K562 (cell line): ENCODE measurements around the gene FUCA1. TPM values are rescaled to one million over a fixed set of nuclear protein-coding genes. Genes with fewer than 3 reads are reported as not detected.

Experiments used
- BHLHE40 ChIP-seq: IDR thresholded peaks from 2 replicates; pipeline ENCODE4 v1.6.1; 2011; ENCODE audit warnings: low read length, improper control_type of control experiment
- BRD4 ChIP-seq: fragments of 200-600 bp; sonication (generic); IDR thresholded peaks from 2 replicates; pipeline ENCODE4 v1.6.1; 2017; ENCODE audit warnings: inconsistent platforms
- CBX1 ChIP-seq: sonication (generic); IDR thresholded peaks from 2 replicates; pipeline ENCODE4 v1.6.1; 2016; ENCODE audit warnings: antibody characterized with exemption, low read depth, mild to moderate bottlenecking
- CBX3 ChIP-seq, 2 experiments: IDR thresholded peaks; 1 replicate in 1 of 2; 2 replicates in 1 of 2; pipeline ENCODE4 v1.6.1; 2012; ENCODE audit warnings: inconsistent platforms in 2 of 2, low read length in 2 of 2, borderline replicate concordance in 1 of 2, control low read depth in 1 of 2
- CHCHD3 ChIP-seq: fragments of 250-450 bp; sonication (Bioruptor Pico); IDR thresholded peaks from 2 replicates; pipeline ENCODE4 v2.1.2; 2022; ENCODE audit warnings: mild to moderate bottlenecking
- HNRNPH1 ChIP-seq: fragments of 200-400 bp; formaldehyde crosslinking; optimal IDR thresholded peaks from 2 replicates; pipeline ENCODE3; 2017; ENCODE audit warnings: low read depth, mild to moderate bottlenecking, low read length, moderate library complexity
- LEF1 ChIP-seq: fragments of 450-650 bp; IDR thresholded peaks from 2 replicates; pipeline ENCODE4 v1.6.1; 2016; ENCODE audit warnings: mild to moderate bottlenecking
- MCM2 ChIP-seq: fragments of 450-650 bp; IDR thresholded peaks from 2 replicates; pipeline ENCODE4 v1.6.1; 2017; ENCODE audit warnings: low read depth, mild to moderate bottlenecking
- PPARD ChIP-seq: fragments of 250-450 bp; sonication (Bioruptor Pico); IDR thresholded peaks from 2 replicates; pipeline ENCODE4 v1.8.0; 2022; ENCODE audit warnings: inconsistent platforms, mild to moderate bottlenecking, moderate library complexity
- SMAD1 ChIP-seq: fragments of 150-350 bp; IDR thresholded peaks from 2 replicates; pipeline ENCODE4 v1.6.1; 2014; ENCODE audit warnings: low read length, low read depth; ENCODE audit not compliant: partially characterized antibody
- SNAPC5 ChIP-seq: fragments of 250-450 bp; sonication (Bioruptor Pico); IDR thresholded peaks from 2 replicates; pipeline ENCODE4 v1.8.0; 2021; ENCODE audit warnings: moderate library complexity, mild to moderate bottlenecking, inconsistent platforms
- STAT5B ChIP-seq: fragments of 250-450 bp; sonication (Bioruptor Pico); IDR thresholded peaks from 2 replicates; pipeline ENCODE4 v1.8.0; 2021; ENCODE audit warnings: mild to moderate bottlenecking, inconsistent platforms
- XRCC5 ChIP-seq: fragments of 200-400 bp; formaldehyde crosslinking; IDR thresholded peaks from 2 replicates; pipeline ENCODE4 v1.6.1; 2017; ENCODE audit warnings: low read depth, mild to moderate bottlenecking, low read length
- ZNF124 ChIP-seq: sonication (generic); formaldehyde crosslinking; IDR thresholded peaks from 2 replicates; pipeline ENCODE4 v1.8.1; 2022; ENCODE audit warnings: missing genetic modification reagents
- ZNF253 ChIP-seq: fragments of 250-450 bp; sonication (Bioruptor Pico); conservative IDR thresholded peaks from 2 replicates; pipeline ENCODE4 v1.6.1; 2021; ENCODE audit warnings: mild to moderate bottlenecking
- ZNF41 ChIP-seq: fragments of 250-450 bp; sonication (Bioruptor Pico); conservative IDR thresholded peaks from 2 replicates; pipeline ENCODE4 v1.4.0; 2020; ENCODE audit warnings: mild to moderate bottlenecking
- ZNF780A ChIP-seq: fragments of 250-450 bp; sonication (Bioruptor Pico); IDR thresholded peaks from 2 replicates; pipeline ENCODE4 v1.5.0; 2021; ENCODE audit warnings: mild to moderate bottlenecking
- polyA plus RNA-seq, 8 experiments: library from polyadenylated mRNA; depleted of rRNA in 4 of 8; stranded (reverse) in 5 of 8; unstranded in 3 of 8; fragments of >200 nt; fragmentation: Nextera tagmentation in 2 of 8; fragmentation: Illumina TruSeq in 1 of 8; extraction: Ambion mirVana in 2 of 8; extraction: Trizol in 1 of 8; gene quantifications; 2 replicates each; pipeline versions ENCODE4 v1.2.1 to v1.2.3, GENCODE V29; 2011 to 2014; ENCODE audit warnings: inconsistent platforms in 1 of 8, missing spikeins in 1 of 8
- total RNA-seq, 7 experiments: library from RNA; depleted of rRNA in 6 of 7; stranded (reverse); fragments of >200 nt in 6 of 7; fragmentation: Illumina TruSeq in 2 of 7; extraction: Trizol in 2 of 7; gene quantifications; 2 replicates each; pipeline versions ENCODE4 v1.2.1 to v1.2.3, GENCODE V29; 2011 to 2021; ENCODE audit warnings: low replicate concordance in 1 of 7
- TF ChIP-seq, protein P1 (sequence below): sonication (generic); formaldehyde crosslinking; IDR thresholded peaks from 2 replicates; pipeline ENCODE4 v1.8.1; 2023; ENCODE audit warnings: mild to moderate bottlenecking, missing genetic modification reagents
- TF ChIP-seq, protein P2 (sequence below): fragments of 450-650 bp; formaldehyde crosslinking; IDR thresholded peaks from 2 replicates; pipeline ENCODE4 v1.4.0; 2020; ENCODE audit warnings: mild to moderate bottlenecking, moderate library complexity
- TF ChIP-seq, protein P3 (sequence below): fragments of 250-450 bp; sonication (Bioruptor Pico); IDR thresholded peaks from 2 replicates; pipeline ENCODE4 v1.5.0; 2021; ENCODE audit warnings: mild to moderate bottlenecking, borderline replicate concordance

The FUCA1 gene
- total and polyA plus RNA-seq, 9 of the 15 experiments (the other 6 are each of a cell fraction or from before 2014, with no cell fraction given) = 7.0 to 20.5 (median 13.5) TPM

DNA sequence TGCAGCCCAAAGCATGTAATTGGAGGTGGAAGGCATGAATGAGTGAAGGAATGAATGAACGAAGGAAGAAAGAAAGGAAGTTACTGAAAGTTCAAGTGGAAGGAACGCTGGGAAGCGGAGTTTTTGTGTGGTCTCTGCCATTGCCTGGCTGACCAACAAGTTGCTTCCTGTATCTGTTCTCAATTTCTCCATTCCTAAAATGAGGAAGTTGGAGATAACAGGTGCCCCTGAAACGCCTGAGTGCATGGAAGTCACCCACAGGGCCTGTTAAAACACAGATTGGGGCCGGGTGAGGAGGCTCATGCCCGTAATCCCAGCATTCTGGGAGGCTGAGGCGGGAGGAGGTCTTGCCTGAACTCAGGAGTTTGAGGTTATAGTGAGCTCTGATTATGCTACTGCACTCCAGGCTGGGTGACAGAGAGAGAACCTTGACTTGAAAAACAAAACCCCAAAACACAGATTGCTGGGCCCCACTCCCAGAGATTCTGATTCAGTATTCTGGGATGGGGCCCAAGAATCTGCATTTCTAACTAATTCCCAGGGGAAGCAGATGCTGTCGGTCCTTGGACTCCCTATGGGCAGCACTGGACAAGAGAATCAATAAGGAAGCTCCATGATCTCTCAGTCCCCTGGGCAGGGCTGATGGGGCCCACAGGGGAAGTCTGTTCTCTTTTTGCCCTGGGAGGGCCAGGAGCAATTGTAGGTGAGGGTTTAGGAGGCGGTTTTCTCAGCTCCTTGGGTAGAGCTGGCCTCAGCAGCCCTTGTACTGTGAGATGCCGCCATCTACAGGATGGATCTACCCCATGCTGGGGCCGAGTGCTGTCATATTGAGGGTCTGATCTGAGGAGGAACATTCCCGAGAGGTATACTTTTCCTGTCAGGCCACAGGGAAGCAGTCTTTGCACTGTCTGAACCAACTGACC is 48.4 kb upstream of the FUCA1 start (continued):
- TF ChIP-seq ZNF780A (CRISPR knock-in tag) (no peak), ZNF124 (CRISPR knock-in tag) (no peak), XRCC5 (no peak), LEF1 (peak; percentile 13; the same call in 1 of the 2 replicates), BHLHE40 (peak; percentile 21; the same call in 1 of the 2 replicates), CBX1 (0 out of 2 replicates have a peak, but pooled peaks have one; percentile 19), MCM2 (no peak), CHCHD3 (0 out of 2 replicates have a peak, but pooled peaks have one; percentile 59), HNRNPH1 (no peak), SNAPC5 (no peak), ZNF253 (no peak), STAT5B (CRISPR knock-in tag) (no peak), CBX3 (IDR thresholded peaks at IDR 0.05; ENCODE audit: borderline replicate concordance in 1 of 2, low read length in 2 of 2) (peak in 1 of 2 experiments; percentile 43; a peak in 1 of 3 replicates), BRD4 (no peak), ZNF41 (CRISPR knock-in tag) (no peak), PPARD (CRISPR knock-in tag) (no peak), SMAD1 (no peak)
- TF ChIP-seq, protein P1, sequence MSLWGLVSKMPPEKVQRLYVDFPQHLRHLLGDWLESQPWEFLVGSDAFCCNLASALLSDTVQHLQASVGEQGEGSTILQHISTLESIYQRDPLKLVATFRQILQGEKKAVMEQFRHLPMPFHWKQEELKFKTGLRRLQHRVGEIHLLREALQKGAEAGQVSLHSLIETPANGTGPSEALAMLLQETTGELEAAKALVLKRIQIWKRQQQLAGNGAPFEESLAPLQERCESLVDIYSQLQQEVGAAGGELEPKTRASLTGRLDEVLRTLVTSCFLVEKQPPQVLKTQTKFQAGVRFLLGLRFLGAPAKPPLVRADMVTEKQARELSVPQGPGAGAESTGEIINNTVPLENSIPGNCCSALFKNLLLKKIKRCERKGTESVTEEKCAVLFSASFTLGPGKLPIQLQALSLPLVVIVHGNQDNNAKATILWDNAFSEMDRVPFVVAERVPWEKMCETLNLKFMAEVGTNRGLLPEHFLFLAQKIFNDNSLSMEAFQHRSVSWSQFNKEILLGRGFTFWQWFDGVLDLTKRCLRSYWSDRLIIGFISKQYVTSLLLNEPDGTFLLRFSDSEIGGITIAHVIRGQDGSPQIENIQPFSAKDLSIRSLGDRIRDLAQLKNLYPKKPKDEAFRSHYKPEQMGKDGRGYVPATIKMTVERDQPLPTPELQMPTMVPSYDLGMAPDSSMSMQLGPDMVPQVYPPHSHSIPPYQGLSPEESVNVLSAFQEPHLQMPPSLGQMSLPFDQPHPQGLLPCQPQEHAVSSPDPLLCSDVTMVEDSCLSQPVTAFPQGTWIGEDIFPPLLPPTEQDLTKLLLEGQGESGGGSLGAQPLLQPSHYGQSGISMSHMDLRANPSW (CRISPR knock-in tag) = no peak
- TF ChIP-seq, protein P2, sequence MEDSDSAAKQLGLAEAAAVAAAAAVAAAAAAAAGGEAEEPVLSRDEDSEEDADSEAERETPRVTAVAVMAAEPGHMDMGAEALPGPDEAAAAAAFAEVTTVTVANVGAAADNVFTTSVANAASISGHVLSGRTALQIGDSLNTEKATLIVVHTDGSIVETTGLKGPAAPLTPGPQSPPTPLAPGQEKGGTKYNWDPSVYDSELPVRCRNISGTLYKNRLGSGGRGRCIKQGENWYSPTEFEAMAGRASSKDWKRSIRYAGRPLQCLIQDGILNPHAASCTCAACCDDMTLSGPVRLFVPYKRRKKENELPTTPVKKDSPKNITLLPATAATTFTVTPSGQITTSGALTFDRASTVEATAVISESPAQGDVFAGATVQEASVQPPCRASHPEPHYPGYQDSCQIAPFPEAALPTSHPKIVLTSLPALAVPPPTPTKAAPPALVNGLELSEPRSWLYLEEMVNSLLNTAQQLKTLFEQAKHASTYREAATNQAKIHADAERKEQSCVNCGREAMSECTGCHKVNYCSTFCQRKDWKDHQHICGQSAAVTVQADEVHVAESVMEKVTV (CRISPR knock-in tag) = peak; percentile 88
- TF ChIP-seq, protein P3, sequence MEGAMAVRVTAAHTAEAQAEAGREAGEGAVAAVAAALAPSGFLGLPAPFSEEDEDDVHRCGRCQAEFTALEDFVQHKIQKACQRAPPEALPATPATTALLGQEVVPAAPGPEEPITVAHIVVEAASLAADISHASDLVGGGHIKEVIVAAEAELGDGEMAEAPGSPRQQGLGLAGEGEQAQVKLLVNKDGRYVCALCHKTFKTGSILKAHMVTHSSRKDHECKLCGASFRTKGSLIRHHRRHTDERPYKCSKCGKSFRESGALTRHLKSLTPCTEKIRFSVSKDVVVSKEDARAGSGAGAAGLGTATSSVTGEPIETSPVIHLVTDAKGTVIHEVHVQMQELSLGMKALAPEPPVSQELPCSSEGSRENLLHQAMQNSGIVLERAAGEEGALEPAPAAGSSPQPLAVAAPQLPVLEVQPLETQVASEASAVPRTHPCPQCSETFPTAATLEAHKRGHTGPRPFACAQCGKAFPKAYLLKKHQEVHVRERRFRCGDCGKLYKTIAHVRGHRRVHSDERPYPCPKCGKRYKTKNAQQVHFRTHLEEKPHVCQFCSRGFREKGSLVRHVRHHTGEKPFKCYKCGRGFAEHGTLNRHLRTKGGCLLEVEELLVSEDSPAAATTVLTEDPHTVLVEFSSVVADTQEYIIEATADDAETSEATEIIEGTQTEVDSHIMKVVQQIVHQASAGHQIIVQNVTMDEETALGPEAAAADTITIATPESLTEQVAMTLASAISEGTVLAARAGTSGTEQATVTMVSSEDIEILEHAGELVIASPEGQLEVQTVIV = no peak
